ENCODE measurements around the gene SLC17A9. TPM values are rescaled to one million over a fixed set of nuclear protein-coding genes. Genes with fewer than 3 reads are reported as not detected.

Gene SLC17A9
- total RNA-seq, 1 donor from 2014 or later, result 7.0 TPM

DNA sequence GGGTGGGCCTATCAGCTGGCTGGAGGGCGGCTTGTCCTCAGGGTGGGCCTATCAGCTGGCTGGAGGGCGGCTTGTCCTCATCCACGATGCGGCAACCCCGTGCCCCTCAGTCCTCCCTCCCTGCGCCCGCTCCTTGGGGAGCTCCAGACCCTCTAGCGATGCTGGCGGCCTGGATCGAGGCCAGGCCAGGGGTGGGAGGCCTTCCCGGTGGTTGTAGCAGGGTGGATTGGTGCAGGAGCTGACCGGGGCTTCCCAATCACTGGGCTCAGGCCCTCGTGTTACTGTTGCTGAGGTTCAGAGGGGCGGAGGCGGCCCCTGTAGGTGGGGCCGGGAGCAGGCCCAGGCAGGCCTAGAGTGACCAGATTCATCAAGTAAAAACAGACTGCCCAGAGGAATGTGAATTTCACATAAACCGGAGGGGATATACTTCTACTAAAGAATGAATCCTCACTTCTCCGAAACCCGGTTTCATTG is 8.8 kb downstream of the SLC17A9 start:
- H3K4me1 Mint-ChIP-seq (ENCODE audit: unreplicated experiment), result no peaks in the 10 kb centered on the region
- H3K36me3 Mint-ChIP-seq (ENCODE audit: low read depth, unreplicated experiment), result no peaks in the 10 kb centered on the region
- H3K4me3 Mint-ChIP-seq (ENCODE audit: unreplicated experiment), result no peak overlapping the region
- H3K27me3 Mint-ChIP-seq (ENCODE audit: unreplicated experiment), result peaks cover 7% of the 10 kb centered on the region
- DNase-seq (ENCODE audit: low spot score), result no peak
- TF ChIP-seq, protein P1, sequence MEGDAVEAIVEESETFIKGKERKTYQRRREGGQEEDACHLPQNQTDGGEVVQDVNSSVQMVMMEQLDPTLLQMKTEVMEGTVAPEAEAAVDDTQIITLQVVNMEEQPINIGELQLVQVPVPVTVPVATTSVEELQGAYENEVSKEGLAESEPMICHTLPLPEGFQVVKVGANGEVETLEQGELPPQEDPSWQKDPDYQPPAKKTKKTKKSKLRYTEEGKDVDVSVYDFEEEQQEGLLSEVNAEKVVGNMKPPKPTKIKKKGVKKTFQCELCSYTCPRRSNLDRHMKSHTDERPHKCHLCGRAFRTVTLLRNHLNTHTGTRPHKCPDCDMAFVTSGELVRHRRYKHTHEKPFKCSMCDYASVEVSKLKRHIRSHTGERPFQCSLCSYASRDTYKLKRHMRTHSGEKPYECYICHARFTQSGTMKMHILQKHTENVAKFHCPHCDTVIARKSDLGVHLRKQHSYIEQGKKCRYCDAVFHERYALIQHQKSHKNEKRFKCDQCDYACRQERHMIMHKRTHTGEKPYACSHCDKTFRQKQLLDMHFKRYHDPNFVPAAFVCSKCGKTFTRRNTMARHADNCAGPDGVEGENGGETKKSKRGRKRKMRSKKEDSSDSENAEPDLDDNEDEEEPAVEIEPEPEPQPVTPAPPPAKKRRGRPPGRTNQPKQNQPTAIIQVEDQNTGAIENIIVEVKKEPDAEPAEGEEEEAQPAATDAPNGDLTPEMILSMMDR (IDR thresholded peaks at IDR 0.05; ENCODE audit: unreplicated experiment), result no peak
- H3K9me3 Mint-ChIP-seq (ENCODE audit: unreplicated experiment), result no peaks in the 10 kb centered on the region
- no peak overlapping the region for H3K27ac Mint-ChIP-seq (ENCODE audit: unreplicated experiment)

DNA sequence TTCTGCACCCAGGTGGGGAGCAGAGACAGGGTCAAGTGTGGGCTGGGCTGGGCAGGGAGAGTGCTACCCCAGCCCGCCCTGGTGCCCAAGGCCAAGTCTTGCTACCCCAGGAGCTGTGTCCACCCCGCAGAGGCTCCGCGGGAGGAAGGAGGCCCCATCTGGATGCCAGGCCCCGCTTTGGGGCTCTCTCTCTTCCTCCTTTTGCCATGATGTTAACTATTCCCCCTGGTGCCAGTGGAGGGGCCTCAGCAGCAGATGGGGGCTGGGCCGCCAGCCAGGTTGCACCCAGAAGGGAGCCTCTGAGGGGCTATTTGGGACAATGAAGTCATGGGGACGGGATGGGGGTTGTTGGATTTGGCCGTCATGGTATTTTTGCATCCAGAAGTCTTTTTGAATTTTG is 9.3 kb downstream of the SLC17A9 start:
- H3K9me3 Mint-ChIP-seq (ENCODE audit: unreplicated experiment), result no peaks in the 10 kb centered on the region
- H3K4me1 Mint-ChIP-seq (ENCODE audit: unreplicated experiment), result no peaks in the 10 kb centered on the region
- TF ChIP-seq, protein P1 (IDR thresholded peaks at IDR 0.05; ENCODE audit: unreplicated experiment), result no peak
- no peak for DNase-seq (ENCODE audit: low spot score)
- no peak overlapping the region for H3K4me3 Mint-ChIP-seq (ENCODE audit: unreplicated experiment)
- no peak overlapping the region for H3K27ac Mint-ChIP-seq (ENCODE audit: unreplicated experiment)
- no peaks in the 10 kb centered on the region for H3K36me3 Mint-ChIP-seq (ENCODE audit: low read depth, unreplicated experiment)
- H3K27me3 Mint-ChIP-seq (ENCODE audit: unreplicated experiment), result peaks cover 7% of the 10 kb centered on the region

GRCh38 chr20:62962221-62962879 is 9.8 kb downstream of the SLC17A9 start:
- Mint-ChIP-seq H3K4me3 (ENCODE audit: unreplicated experiment) (no peak overlapping the region), H3K9me3 (ENCODE audit: unreplicated experiment) (no peaks in the 10 kb centered on the region), H3K27me3 (ENCODE audit: unreplicated experiment) (peaks cover 5% of the 10 kb centered on the region), H3K4me1 (ENCODE audit: unreplicated experiment) (no peaks in the 10 kb centered on the region), H3K36me3 (ENCODE audit: low read depth, unreplicated experiment) (no peaks in the 10 kb centered on the region), H3K27ac (ENCODE audit: unreplicated experiment) (no peak overlapping the region)
- TF ChIP-seq, protein P1 (IDR thresholded peaks at IDR 0.05; ENCODE audit: unreplicated experiment), result no peak
- DNase-seq (ENCODE audit: low spot score), result no peak

DNA sequence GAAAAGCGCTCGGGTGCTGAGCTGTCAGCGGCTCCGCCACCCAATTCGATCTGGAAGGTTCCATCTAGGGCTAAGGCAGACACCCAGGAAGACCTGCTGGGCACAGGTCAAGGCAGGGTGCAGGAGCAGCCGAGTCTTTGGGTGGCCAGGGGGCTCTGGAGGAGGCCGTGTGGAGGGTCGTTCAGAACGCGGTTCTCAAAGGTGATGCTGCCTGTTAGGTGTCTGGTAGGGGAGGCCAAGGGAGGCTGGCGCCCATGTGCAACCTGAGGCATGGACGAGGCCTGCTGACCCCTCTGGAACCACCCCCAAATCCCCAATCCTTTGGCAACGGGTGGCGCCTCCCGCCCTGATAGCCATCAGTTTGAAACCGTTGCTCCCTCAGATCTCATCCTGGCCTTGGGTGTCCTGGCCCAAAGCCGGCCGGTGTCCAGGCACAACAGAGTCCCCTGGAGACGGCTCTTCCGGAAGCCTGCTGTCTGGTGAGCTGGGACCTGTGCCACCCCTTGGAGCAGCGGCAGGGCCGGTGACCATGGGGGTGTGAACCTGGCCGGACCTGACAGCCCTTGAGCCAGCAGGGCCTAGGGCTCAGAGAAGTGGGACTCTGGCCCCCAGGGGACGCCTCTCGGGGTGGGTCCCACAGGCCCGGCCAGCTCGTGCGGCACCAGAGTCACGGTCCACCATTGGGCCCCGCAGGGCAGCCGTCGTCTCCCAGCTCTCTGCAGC is 10.5 kb downstream of the SLC17A9 start:
- no peak for DNase-seq (ENCODE audit: low spot score)
- Mint-ChIP-seq H3K4me1 (ENCODE audit: unreplicated experiment) (no peaks in the 10 kb centered on the region), H3K4me3 (ENCODE audit: unreplicated experiment) (no peak overlapping the region), H3K9me3 (ENCODE audit: unreplicated experiment) (no peaks in the 10 kb centered on the region), H3K27ac (ENCODE audit: unreplicated experiment) (no peak overlapping the region), H3K36me3 (ENCODE audit: low read depth, unreplicated experiment) (no peaks in the 10 kb centered on the region), H3K27me3 (ENCODE audit: unreplicated experiment) (peaks cover 5% of the 10 kb centered on the region)
- TF ChIP-seq, protein P1 (IDR thresholded peaks at IDR 0.05; ENCODE audit: unreplicated experiment), result no peak
